ENCODE data around the gene NGFR. TPM values are rescaled to one million over a fixed set of nuclear protein-coding genes. Genes with fewer than 3 reads are reported as not detected.

The NGFR gene
- total RNA-seq, 1 donor from 2014 or later: 1.8 TPM

DNA sequence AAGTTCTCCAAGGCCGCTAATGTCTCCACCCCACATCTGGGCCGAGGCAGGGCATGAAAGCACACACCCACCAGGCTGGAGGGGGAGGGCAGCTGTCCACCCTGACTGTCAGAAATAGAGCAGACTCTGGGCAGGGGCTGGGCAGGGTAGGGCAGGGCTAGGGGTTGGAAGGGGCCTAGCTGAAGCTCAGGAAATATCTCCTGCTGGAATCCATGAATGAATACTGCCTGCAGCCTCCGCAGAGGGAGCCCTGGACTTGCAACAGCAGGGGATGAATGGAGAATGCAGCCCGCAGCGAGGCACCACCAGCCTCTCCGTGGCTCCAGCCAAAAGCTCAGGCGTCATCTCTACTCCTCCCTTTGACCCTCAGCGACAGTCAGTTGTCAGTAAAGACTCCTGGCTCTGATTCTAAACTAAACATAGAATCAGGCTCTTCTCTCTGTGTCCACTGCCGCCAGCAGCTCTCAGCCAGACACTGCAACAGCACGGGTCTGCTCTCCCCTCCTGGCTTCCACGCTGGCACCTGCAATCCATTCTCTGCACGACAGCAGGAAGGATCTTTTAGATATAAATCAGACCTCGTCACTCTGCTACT, 23.9 kb upstream of the NGFR start:
- TF ChIP-seq, protein P1, sequence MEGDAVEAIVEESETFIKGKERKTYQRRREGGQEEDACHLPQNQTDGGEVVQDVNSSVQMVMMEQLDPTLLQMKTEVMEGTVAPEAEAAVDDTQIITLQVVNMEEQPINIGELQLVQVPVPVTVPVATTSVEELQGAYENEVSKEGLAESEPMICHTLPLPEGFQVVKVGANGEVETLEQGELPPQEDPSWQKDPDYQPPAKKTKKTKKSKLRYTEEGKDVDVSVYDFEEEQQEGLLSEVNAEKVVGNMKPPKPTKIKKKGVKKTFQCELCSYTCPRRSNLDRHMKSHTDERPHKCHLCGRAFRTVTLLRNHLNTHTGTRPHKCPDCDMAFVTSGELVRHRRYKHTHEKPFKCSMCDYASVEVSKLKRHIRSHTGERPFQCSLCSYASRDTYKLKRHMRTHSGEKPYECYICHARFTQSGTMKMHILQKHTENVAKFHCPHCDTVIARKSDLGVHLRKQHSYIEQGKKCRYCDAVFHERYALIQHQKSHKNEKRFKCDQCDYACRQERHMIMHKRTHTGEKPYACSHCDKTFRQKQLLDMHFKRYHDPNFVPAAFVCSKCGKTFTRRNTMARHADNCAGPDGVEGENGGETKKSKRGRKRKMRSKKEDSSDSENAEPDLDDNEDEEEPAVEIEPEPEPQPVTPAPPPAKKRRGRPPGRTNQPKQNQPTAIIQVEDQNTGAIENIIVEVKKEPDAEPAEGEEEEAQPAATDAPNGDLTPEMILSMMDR (IDR thresholded peaks at IDR 0.05): peak; percentile 19
- Mint-ChIP-seq H3K27me3 (ENCODE audit: low read depth) (peaks cover 45% of the 10 kb centered on the region), H3K27ac (ENCODE audit: unreplicated experiment) (no peak overlapping the region), H3K9me3 (ENCODE audit: low read depth) (no peaks in the 10 kb centered on the region), H3K36me3 (ENCODE audit: low read depth) (no peaks in the 10 kb centered on the region), H3K4me3 (ENCODE audit: unreplicated experiment) (no peak overlapping the region), H3K4me1 (ENCODE audit: low read depth) (peaks cover 12% of the 10 kb centered on the region)
- DNase-seq (ENCODE audit: low spot score): no peak

DNA sequence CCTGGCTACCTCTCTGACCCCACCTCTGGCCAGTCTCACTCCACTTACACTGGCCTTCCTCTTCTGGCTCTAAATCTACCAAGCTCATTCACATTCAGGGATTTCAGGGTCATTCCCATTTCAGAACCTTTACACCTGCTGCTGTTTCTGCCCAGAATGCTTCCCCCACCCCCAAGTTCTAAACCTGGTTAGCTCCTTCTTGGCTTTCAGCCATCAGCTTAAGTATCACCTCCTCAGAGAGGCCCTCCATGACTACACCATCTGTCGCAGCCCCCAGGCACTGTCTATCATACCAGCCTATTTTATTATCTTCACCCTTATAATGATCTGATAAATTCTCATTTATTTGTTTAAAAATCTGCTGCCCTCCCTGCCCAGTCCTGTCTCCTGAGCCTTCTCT, 23.3 kb upstream of the NGFR start:
- Mint-ChIP-seq H3K36me3 (ENCODE audit: low read depth) (no peaks in the 10 kb centered on the region), H3K4me3 (ENCODE audit: unreplicated experiment) (no peak overlapping the region), H3K27me3 (ENCODE audit: low read depth) (peaks cover 44% of the 10 kb centered on the region)

DNA sequence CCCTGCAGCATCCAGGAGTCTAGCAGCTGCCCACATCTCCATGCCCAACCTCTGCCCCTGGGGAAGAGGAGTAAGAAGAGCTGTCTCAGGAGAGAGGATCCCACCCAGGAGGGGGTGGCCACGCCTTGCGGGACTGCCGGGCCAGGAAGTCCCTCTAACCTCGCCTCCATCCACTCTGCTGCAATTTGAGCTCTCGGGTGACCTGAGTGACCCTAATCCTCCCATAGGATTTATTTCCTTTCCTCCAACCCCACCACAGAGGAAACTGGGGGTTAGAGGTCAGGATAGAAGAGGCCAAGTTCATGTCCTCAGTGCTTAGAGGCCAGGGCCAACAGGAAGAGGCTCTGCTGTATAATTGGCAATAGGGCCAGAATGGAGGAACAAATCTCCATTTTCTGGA, 22.6 kb upstream of the NGFR start:
- Mint-ChIP-seq H3K27me3 (ENCODE audit: low read depth) (peaks cover 44% of the 10 kb centered on the region), H3K36me3 (ENCODE audit: low read depth) (no peaks in the 10 kb centered on the region), H3K4me1 (ENCODE audit: low read depth) (peaks cover 12% of the 10 kb centered on the region), H3K9me3 (ENCODE audit: low read depth) (no peaks in the 10 kb centered on the region), H3K27ac (ENCODE audit: unreplicated experiment) (no peak overlapping the region), H3K4me3 (ENCODE audit: unreplicated experiment) (no peak overlapping the region)
- no peak for DNase-seq (ENCODE audit: low spot score)
- TF ChIP-seq, protein P1 (IDR thresholded peaks at IDR 0.05): no peak

More for the DNA sequence above, 23.3 kb upstream of the NGFR start:
- H3K27ac Mint-ChIP-seq (ENCODE audit: unreplicated experiment): no peak overlapping the region
- H3K4me1 Mint-ChIP-seq (ENCODE audit: low read depth): peaks cover 12% of the 10 kb centered on the region
- no peak for DNase-seq (ENCODE audit: low spot score)
- H3K9me3 Mint-ChIP-seq (ENCODE audit: low read depth): no peaks in the 10 kb centered on the region
- TF ChIP-seq, protein P1 (IDR thresholded peaks at IDR 0.05): no peak

DNA sequence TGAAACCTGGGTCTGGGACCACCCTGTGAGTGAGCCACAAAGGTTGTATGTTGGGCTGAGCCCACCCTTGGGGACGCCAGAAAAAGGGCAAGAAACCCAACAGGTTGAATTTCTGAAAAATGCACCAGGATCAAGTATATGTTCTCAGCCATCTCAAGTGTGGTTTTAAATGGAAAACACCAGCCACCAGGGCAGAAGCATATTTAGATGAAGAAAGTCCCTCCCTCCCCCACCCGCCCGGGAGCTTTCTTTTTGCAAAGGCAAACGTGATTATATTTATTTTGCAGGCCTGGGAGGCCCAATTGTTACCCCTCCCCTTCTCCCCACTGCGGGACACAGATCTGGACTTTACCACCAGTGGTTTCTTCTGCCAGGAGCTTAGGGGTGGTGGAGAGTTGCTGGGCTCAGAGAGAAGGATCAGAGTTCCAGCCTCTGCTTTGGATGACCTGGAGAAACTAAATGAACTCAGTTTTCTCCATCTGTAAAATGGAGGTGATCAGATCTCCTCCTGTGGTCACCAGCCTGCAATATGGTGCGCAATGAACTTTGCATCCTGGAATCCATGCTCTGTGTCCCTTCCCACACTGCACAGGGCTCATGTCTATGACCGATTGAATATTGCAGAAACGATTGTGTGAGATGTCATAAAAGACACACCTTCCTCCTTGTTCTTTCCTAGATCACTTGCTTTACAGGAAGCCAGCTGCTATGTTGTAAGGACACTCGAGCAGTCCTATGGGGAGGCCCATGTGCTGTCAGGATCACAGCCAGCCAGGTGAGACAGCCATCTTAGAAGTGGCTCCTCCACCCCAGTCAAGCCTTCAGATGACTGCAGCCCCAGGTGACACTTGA, 21.0 kb upstream of the NGFR start:
- no peak overlapping the region for H3K27ac Mint-ChIP-seq (ENCODE audit: unreplicated experiment)
- H3K27me3 Mint-ChIP-seq (ENCODE audit: low read depth): peaks cover 48% of the 10 kb centered on the region
- no peaks in the 10 kb centered on the region for H3K9me3 Mint-ChIP-seq (ENCODE audit: low read depth)
- no peaks in the 10 kb centered on the region for H3K36me3 Mint-ChIP-seq (ENCODE audit: low read depth)
- no peak overlapping the region for H3K4me3 Mint-ChIP-seq (ENCODE audit: unreplicated experiment)
- TF ChIP-seq, protein P1 (IDR thresholded peaks at IDR 0.05): no peak
- DNase-seq (ENCODE audit: low spot score): no peak
- peaks cover 12% of the 10 kb centered on the region for H3K4me1 Mint-ChIP-seq (ENCODE audit: low read depth)

DNA sequence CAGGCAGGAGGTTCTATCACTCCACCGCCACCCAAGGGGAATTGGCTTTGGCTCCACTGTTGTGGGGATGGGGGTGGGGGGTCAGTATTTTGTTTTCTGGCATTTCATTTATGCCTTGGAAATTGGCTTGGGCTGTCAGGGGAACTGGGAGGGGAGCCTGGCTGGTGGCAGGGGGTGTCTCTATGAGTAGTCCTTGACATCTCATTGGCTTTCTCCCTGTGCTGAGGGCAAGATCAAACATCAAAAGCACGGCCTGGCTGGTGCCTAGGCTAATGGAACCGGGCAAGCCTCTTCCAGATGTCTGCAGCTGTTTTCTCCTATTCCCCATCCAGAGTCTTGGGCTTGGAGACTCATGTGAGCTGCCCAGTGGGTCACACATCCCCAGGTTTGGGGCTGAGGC, 17.4 kb upstream of the NGFR start:
- Mint-ChIP-seq H3K27me3 (ENCODE audit: low read depth) (peaks cover 65% of the 10 kb centered on the region), H3K27ac (ENCODE audit: unreplicated experiment) (no peak overlapping the region), H3K4me3 (ENCODE audit: unreplicated experiment) (no peak overlapping the region), H3K4me1 (ENCODE audit: low read depth) (no peaks in the 10 kb centered on the region), H3K36me3 (ENCODE audit: low read depth) (no peaks in the 10 kb centered on the region), H3K9me3 (ENCODE audit: low read depth) (no peaks in the 10 kb centered on the region)
- DNase-seq (ENCODE audit: low spot score): no peak
- TF ChIP-seq, protein P1 (IDR thresholded peaks at IDR 0.05): no peak

All from chondrocyte (in vitro differentiated cells).